Trophoblast cell (in vitro differentiated cells and primary cell): Measurements from ENCODE around the gene LMTK2.

ENCODE experiments used
- DNase-seq, 2 donors: peaks; one replicate each; pipeline ENCODE4 v3.0.0-alpha.2; 2016
- H2AFZ ChIP-seq: 2 replicates; pipeline ENCODE4 v1.6.1; 2013; ENCODE audit warnings: low read length, moderate library complexity, mild to moderate bottlenecking; ENCODE audit not compliant: insufficient read depth, poor library complexity
- H2AK5ac ChIP-seq: 2 replicates; pipeline ENCODE4 v1.6.1; 2013; ENCODE audit warnings: mild to moderate bottlenecking, low read length
- H2BK120ac ChIP-seq: 2 replicates; pipeline ENCODE4 v1.6.1; 2013; ENCODE audit warnings: low read length, mild to moderate bottlenecking, moderate library complexity; ENCODE audit not compliant: insufficient read depth, poor library complexity
- H2BK12ac ChIP-seq: 2 replicates; pipeline ENCODE4 v1.6.1; 2013; ENCODE audit warnings: mild to moderate bottlenecking, low read length, moderate library complexity
- H2BK5ac ChIP-seq: 2 replicates; pipeline ENCODE4 v1.6.1; 2013; ENCODE audit warnings: low read length, low read depth, moderate library complexity, mild to moderate bottlenecking; ENCODE audit not compliant: poor library complexity
- H3K14ac ChIP-seq: 2 replicates; pipeline ENCODE4 v1.6.1; 2013; ENCODE audit warnings: mild to moderate bottlenecking, low read length
- H3K18ac ChIP-seq: 2 replicates; pipeline ENCODE4 v1.6.1; 2013; ENCODE audit warnings: mild to moderate bottlenecking, low read length
- H3K23ac ChIP-seq: 2 replicates; pipeline ENCODE4 v1.6.1; 2013; ENCODE audit warnings: low read length
- H3K27ac ChIP-seq: 2 replicates; pipeline ENCODE4 v1.5.1; 2013; ENCODE audit warnings: low read depth, mild to moderate bottlenecking, inconsistent platforms, low read length, moderate library complexity
- H3K27me3 ChIP-seq: 2 replicates; pipeline ENCODE4 v1.6.1; 2013; ENCODE audit warnings: inconsistent platforms, mild to moderate bottlenecking, low read length, moderate library complexity; ENCODE audit not compliant: insufficient read depth
- H3K36me3 ChIP-seq, 2 experiments: 1 replicate in 1 of 2; 2 replicates in 1 of 2; pipeline ENCODE4 v1.6.1; 2013; ENCODE audit warnings: low read length in 2 of 2, mild to moderate bottlenecking in 2 of 2, moderate library complexity in 1 of 2; ENCODE audit not compliant: insufficient read depth in 2 of 2, control insufficient read depth in 1 of 2
- H3K4ac ChIP-seq: 2 replicates; pipeline ENCODE4 v1.6.1; 2013; ENCODE audit warnings: low read depth, mild to moderate bottlenecking, low read length, moderate library complexity
- H3K4me1 ChIP-seq, 2 experiments: 1 replicate in 1 of 2; 2 replicates in 1 of 2; pipeline ENCODE4 v1.6.1; 2013; ENCODE audit warnings: low read length in 2 of 2, mild to moderate bottlenecking in 2 of 2, moderate library complexity in 1 of 2; ENCODE audit not compliant: insufficient read depth in 2 of 2, control insufficient read depth in 1 of 2
- H3K4me2 ChIP-seq: 2 replicates; pipeline ENCODE4 v1.6.1; 2013; ENCODE audit warnings: inconsistent platforms, mild to moderate bottlenecking, low read length, moderate library complexity
- H3K4me3 ChIP-seq: 2 replicates; pipeline ENCODE4 v1.5.1; 2013; ENCODE audit warnings: mild to moderate bottlenecking, low read depth, low read length, inconsistent platforms
- H3K79me1 ChIP-seq: one replicate; pipeline ENCODE4 v1.6.1; 2013; ENCODE audit warnings: low read length
- H3K79me2 ChIP-seq: 2 replicates; pipeline ENCODE4 v1.6.1; 2013; ENCODE audit warnings: low read length, mild to moderate bottlenecking; ENCODE audit not compliant: control insufficient read depth, insufficient read depth, poor library complexity
- H3K9ac ChIP-seq: 2 replicates; pipeline ENCODE4 v1.6.1; 2013; ENCODE audit warnings: mild to moderate bottlenecking, low read length
- H3K9me3 ChIP-seq: 2 replicates; pipeline ENCODE4 v1.6.1; 2013; ENCODE audit warnings: low read depth, mild to moderate bottlenecking, control low read depth, inconsistent platforms, low read length; ENCODE audit not compliant: insufficient read depth
- H4K12ac ChIP-seq: 2 replicates; pipeline ENCODE4 v1.6.1; 2013; ENCODE audit warnings: low read depth, mild to moderate bottlenecking, low read length, moderate library complexity
- H4K8ac ChIP-seq: 2 replicates; pipeline ENCODE4 v1.6.1; 2013; ENCODE audit warnings: low read depth, mild to moderate bottlenecking, low read length, moderate library complexity
- H4K91ac ChIP-seq: one replicate; pipeline ENCODE4 v1.6.1; 2013; ENCODE audit warnings: low read depth, mild to moderate bottlenecking, low read length, moderate library complexity
- WGBS: extraction: QIAGEN DNeasy Blood & Tissue Kit; methylation state at CpG from one replicate; pipeline ENCODE4 v1.1.7; 2013; ENCODE audit warnings: missing lambda C conversion rate; ENCODE audit not compliant: insufficient read length, insufficient coverage; ENCODE audit errors: extremely low coverage; 5-methylcytosine and 5-hydroxymethylcytosine counted together

Gene LMTK2

GRCh38 chr7:98142658-98143057 is 36.0 kb downstream of the LMTK2 start:
- DNase-seq = no peak
- Histone ChIP-seq H3K18ac (no peak overlapping the region), H4K12ac (no peak overlapping the region), H2BK12ac (no peak overlapping the region), H3K4ac (no peak overlapping the region), H3K27ac (no peak overlapping the region), H4K91ac (no peak overlapping the region), H3K36me3 (peaks cover 4 to 12% of the 10 kb centered on the region in 2 experiments), H2AFZ (no peak overlapping the region), H3K14ac (no peak overlapping the region), H3K9ac (no peak overlapping the region), H2BK120ac (no peak overlapping the region), H4K8ac (no peak overlapping the region), H3K79me1 (no peaks in the 10 kb centered on the region), H3K27me3 (no peaks in the 10 kb centered on the region), H2BK5ac (no peak overlapping the region), H3K23ac (no peak overlapping the region), H3K9me3 (no peaks in the 10 kb centered on the region), H3K4me3 (no peak overlapping the region), H2AK5ac (no peak overlapping the region), H3K79me2 (no peaks in the 10 kb centered on the region), H3K4me2 (no peak overlapping the region), H3K4me1 (no peaks in the 10 kb centered on the region)
- WGBS = no CpG with 5 or more reads among the region's 2 CpGs

- no peaks in the 10 kb centered on the region for H3K4me1 ChIP-seq
- no peak overlapping the region for H4K8ac ChIP-seq
- H2AK5ac ChIP-seq = no peak overlapping the region
- WGBS = no CpG with 5 or more reads among the region's 5 CpGs
- no peak for DNase-seq
- H2BK5ac ChIP-seq = no peak overlapping the region
- no peaks in the 10 kb centered on the region for H3K79me1 ChIP-seq
- no peak overlapping the region for H3K18ac ChIP-seq
- no peak overlapping the region for H3K4ac ChIP-seq
- H4K91ac ChIP-seq = no peak overlapping the region
- peaks cover 0 to 6% of the 10 kb centered on the region in 2 experiments for H3K36me3 ChIP-seq
- H3K9ac ChIP-seq = no peak overlapping the region
- H3K27ac ChIP-seq = no peak overlapping the region
- H3K79me2 ChIP-seq = no peaks in the 10 kb centered on the region
- no peak overlapping the region for H3K23ac ChIP-seq
- H2BK12ac ChIP-seq = no peak overlapping the region
- no peak overlapping the region for H4K12ac ChIP-seq
- H3K4me3 ChIP-seq = no peak overlapping the region
- H2AFZ ChIP-seq = no peak overlapping the region
- H2BK120ac ChIP-seq = no peak overlapping the region
- no peaks in the 10 kb centered on the region for H3K9me3 ChIP-seq
- H3K4me2 ChIP-seq = no peak overlapping the region
- H3K27me3 ChIP-seq = no peaks in the 10 kb centered on the region
- no peak overlapping the region for H3K14ac ChIP-seq
Measured at GRCh38 chr7:98148607-98149006, 41.9 kb downstream of the LMTK2 start.

- H3K79me1 ChIP-seq = no peaks in the 10 kb centered on the region
- no peaks in the 10 kb centered on the region for H3K27me3 ChIP-seq
- no peaks in the 10 kb centered on the region for H3K9me3 ChIP-seq
- H3K4ac ChIP-seq = no peak overlapping the region
- H3K36me3 ChIP-seq = peaks cover 0 to 6% of the 10 kb centered on the region in 2 experiments
- no peak overlapping the region for H3K23ac ChIP-seq
- H4K12ac ChIP-seq = no peak overlapping the region
- no peak overlapping the region for H2BK120ac ChIP-seq
- H2BK12ac ChIP-seq = no peak overlapping the region
- no peak overlapping the region for H2AFZ ChIP-seq
- no CpG with 5 or more reads among the region's 6 CpGs for WGBS
- no peaks in the 10 kb centered on the region for H3K4me1 ChIP-seq
- no peak overlapping the region for H4K8ac ChIP-seq
- DNase-seq = no peak
- no peaks in the 10 kb centered on the region for H3K79me2 ChIP-seq
- H3K4me3 ChIP-seq = no peak overlapping the region
- no peak overlapping the region for H2AK5ac ChIP-seq
- H3K27ac ChIP-seq = no peak overlapping the region
- H2BK5ac ChIP-seq = no peak overlapping the region
- no peak overlapping the region for H3K9ac ChIP-seq
- H4K91ac ChIP-seq = no peak overlapping the region
- no peak overlapping the region for H3K4me2 ChIP-seq
- H3K14ac ChIP-seq = no peak overlapping the region
- H3K18ac ChIP-seq = no peak overlapping the region
Measured at GRCh38 chr7:98149116-98149692, 42.5 kb downstream of the LMTK2 start.

GRCh38 chr7:98151884-98152283 is 45.2 kb downstream of the LMTK2 start:
- Histone ChIP-seq H3K79me1 (no peaks in the 10 kb centered on the region), H4K12ac (no peak overlapping the region), H3K14ac (no peak overlapping the region), H3K4me2 (no peak overlapping the region), H2BK12ac (no peak overlapping the region), H4K91ac (no peak overlapping the region), H4K8ac (no peak overlapping the region), H2BK120ac (no peak overlapping the region), H3K9me3 (no peaks in the 10 kb centered on the region), H3K27ac (no peak overlapping the region), H3K4ac (no peak overlapping the region), H3K18ac (no peak overlapping the region), H3K23ac (no peak overlapping the region), H3K9ac (no peak overlapping the region), H3K36me3 (peaks cover 0 to 6% of the 10 kb centered on the region in 2 experiments), H3K27me3 (no peaks in the 10 kb centered on the region), H3K79me2 (no peaks in the 10 kb centered on the region), H2BK5ac (no peak overlapping the region), H3K4me1 (no peaks in the 10 kb centered on the region), H3K4me3 (no peak overlapping the region), H2AFZ (no peak overlapping the region), H2AK5ac (no peak overlapping the region)
- no peak for DNase-seq
- no CpG with 5 or more reads among the region's 5 CpGs for WGBS
